ENCODE measurements around the gene C3orf33.

Gene C3orf33

GRCh38 chr3:155737844-155738460 lies 68.1 kb downstream of the C3orf33 start:
- peak; percentile 35 for DNase-seq (ENCODE audit: low spot score)

GRCh38 chr3:155736381-155736780 lies 69.7 kb downstream of the C3orf33 start:
- TF ChIP-seq CTCF (IDR thresholded peaks at IDR 0.05; ENCODE audit: borderline replicate concordance, control extremely low read depth, extremely low read depth, insufficient read depth, missing control alignments), result no peak
- in situ Hi-C loops (cut with MboI; ENCODE audit: low sequenced_read_pairs, unreplicated experiment), result no loop called here
- no peak for DNase-seq (ENCODE audit: low spot score)

More at GRCh38 chr3:155737844-155738460, 68.1 kb downstream of the C3orf33 start:
- in situ Hi-C loops (cut with MboI; ENCODE audit: low sequenced_read_pairs, unreplicated experiment), result no loop called here
- no peak for TF ChIP-seq CTCF (IDR thresholded peaks at IDR 0.05; ENCODE audit: borderline replicate concordance, control extremely low read depth, extremely low read depth, insufficient read depth, missing control alignments)

GRCh38 chr3:155730843-155731242 lies 75.2 kb downstream of the C3orf33 start:
- in situ Hi-C loops (cut with MboI; ENCODE audit: low sequenced_read_pairs, unreplicated experiment), result no loop called here
- no peak for DNase-seq (ENCODE audit: low spot score)
- TF ChIP-seq CTCF (IDR thresholded peaks at IDR 0.05; ENCODE audit: borderline replicate concordance, control extremely low read depth, extremely low read depth, insufficient read depth, missing control alignments), result no peak

- in situ Hi-C loops (cut with MboI; ENCODE audit: low sequenced_read_pairs, unreplicated experiment), result no loop called here
- TF ChIP-seq CTCF (IDR thresholded peaks at IDR 0.05; ENCODE audit: borderline replicate concordance, control extremely low read depth, extremely low read depth, insufficient read depth, missing control alignments), result no peak
- no peak for DNase-seq (ENCODE audit: low spot score)
Measured at GRCh38 chr3:155727836-155728235, 78.2 kb downstream of the C3orf33 start.

GRCh38 chr3:155714295-155714718 lies 91.8 kb downstream of the C3orf33 start:
- DNase-seq (ENCODE audit: low spot score), result no peak
- in situ Hi-C loops (cut with MboI; ENCODE audit: low sequenced_read_pairs, unreplicated experiment), result loop anchor here (25.0 kb wide), 1 partner anchor 327 kb away; no protein-coding TSS in a partner anchor
- TF ChIP-seq CTCF (IDR thresholded peaks at IDR 0.05; ENCODE audit: borderline replicate concordance, control extremely low read depth, extremely low read depth, insufficient read depth, missing control alignments), result no peak

All from GM13976 (cell line).